HUES6 (cell line): ENCODE data around the gene NUDT3.

Experiments used
- H3K27ac ChIP-seq: 2 replicates; pipeline ENCODE4 v1.7.0; 2013; ENCODE audit warnings: low read depth, mild to moderate bottlenecking, low read length, inconsistent platforms
- H3K27me3 ChIP-seq: 2 replicates; pipeline ENCODE4 v1.6.1; 2013; ENCODE audit warnings: low read length; ENCODE audit not compliant: control insufficient read depth, insufficient read depth
- H3K36me3 ChIP-seq: 2 replicates; pipeline ENCODE4 v1.6.1; 2013; ENCODE audit warnings: low read length; ENCODE audit not compliant: control insufficient read depth, insufficient read depth
- H3K4me1 ChIP-seq: 2 replicates; pipeline ENCODE4 v1.6.1; 2013; ENCODE audit warnings: low read length; ENCODE audit not compliant: control insufficient read depth, insufficient read depth
- H3K4me3 ChIP-seq: 2 replicates; pipeline ENCODE4 v1.5.1; 2013; ENCODE audit warnings: low read depth, low read length
- H3K9ac ChIP-seq: one replicate; pipeline ENCODE4 v1.6.1; 2013; ENCODE audit warnings: mild to moderate bottlenecking, low read length
- H3K9me3 ChIP-seq: 2 replicates; pipeline ENCODE4 v1.6.1; 2013; ENCODE audit warnings: low read depth, low read length; ENCODE audit not compliant: control insufficient read depth, insufficient read depth

Gene NUDT3

DNA sequence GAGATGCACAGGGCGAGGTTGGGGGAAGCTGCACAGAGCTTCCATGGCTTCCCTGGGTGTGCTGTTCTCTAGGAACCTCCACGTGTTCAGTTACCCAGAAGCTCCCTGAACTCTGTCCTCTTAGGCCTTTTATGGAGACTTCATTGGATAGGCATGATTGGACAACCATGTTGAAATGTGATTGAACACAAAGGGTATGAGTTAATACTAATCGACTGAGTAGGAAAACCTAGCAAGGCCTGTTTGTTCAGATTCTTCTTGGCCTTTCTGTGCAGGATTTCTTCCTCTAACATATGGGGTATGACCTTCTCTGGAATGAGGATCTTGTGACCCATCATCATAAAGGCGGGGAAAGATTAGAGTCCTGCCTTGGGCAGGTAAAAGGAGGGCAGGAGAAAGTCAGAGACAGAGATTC, 73.0 kb downstream of the NUDT3 start:
- H3K4me1 ChIP-seq = peaks cover 22% of the 10 kb centered on the region
- H3K36me3 ChIP-seq = peaks cover 4% of the 10 kb centered on the region; the same call in 1 of the 2 replicates
- H3K9ac ChIP-seq = no peak overlapping the region
- H3K9me3 ChIP-seq = no peaks in the 10 kb centered on the region
- no peak overlapping the region for H3K27ac ChIP-seq
- no peak overlapping the region for H3K4me3 ChIP-seq
- no peaks in the 10 kb centered on the region for H3K27me3 ChIP-seq

DNA sequence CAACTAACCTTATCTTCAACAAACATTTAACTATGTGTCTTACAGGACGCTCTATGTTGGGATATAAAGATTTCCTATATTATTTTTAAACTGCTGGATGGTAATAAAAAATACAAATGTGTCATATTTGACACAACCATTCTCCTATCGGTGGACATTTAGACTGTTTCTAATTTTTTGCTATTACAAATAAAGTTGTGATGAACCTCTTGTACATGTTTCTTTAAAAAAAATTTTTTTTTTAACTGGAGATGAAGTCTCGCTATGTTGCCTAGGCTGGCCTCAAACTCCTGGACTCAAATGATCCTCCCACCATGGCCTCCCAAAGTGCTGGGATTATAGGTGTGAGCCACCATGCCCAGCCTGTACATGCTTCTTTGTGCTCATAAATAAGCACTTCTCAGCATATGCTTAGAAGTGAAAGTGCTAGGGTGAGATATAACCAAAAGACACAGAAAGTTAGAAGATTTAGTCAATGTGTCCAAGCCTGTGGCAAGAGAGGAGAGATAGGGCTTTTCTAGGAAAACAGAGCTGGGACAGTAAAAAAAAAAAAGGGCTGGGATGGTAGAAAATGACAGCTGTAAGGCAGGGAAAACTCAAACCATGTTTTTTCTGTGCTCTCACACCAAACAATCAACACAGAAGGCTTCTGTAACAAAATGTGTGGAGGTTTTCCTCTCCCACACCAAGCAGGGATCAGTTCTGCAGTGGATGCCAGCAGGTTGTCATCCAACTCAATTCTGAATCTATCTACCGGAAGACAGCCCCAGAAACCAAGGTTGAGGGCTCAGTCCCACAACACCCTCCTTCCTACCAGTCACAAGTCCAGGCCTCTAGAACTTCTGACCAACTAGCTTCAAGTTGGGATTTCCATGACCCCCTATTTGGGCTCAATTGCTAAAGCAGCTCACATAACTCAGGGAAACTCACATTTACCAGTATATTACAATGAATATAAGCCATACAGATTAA, 73.7 kb downstream of the NUDT3 start:
- peaks cover 22% of the 10 kb centered on the region for H3K4me1 ChIP-seq
- no peak overlapping the region for H3K27ac ChIP-seq
- no peak overlapping the region for H3K9ac ChIP-seq
- H3K9me3 ChIP-seq = no peaks in the 10 kb centered on the region
- H3K27me3 ChIP-seq = no peaks in the 10 kb centered on the region
- no peak overlapping the region for H3K4me3 ChIP-seq
- peaks cover 4% of the 10 kb centered on the region; the same call in 1 of the 2 replicates for H3K36me3 ChIP-seq

DNA sequence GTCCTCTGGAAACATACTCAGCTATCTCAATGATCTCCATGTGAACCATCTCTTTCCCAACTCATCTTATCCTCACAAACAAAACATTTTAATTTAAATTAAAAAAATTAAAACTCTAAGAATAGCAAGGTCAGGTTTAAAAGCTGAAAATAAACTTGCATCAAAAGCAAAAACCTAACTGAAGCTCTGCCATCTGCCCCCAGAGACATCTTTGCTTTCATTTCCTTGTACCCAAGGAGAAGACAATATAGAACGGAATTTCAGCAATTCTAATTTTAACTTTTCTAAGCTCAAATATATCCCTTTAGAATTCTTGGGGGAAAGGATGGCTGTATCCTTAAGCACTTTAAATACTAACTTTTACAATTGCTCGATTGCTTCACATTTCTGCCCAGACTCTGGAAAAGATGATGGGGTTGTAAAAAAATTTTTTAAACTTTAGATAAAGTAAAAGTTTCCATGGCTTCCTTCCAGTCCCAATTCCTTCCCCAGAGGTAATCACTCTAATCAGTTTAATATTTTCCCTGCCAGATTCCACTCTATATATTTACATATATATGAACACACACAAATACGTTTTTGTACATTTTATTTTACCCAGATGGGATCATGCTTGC, 74.5 kb downstream of the NUDT3 start:
- peaks cover 3% of the 10 kb centered on the region; the same call in 1 of the 2 replicates for H3K36me3 ChIP-seq
- no peaks in the 10 kb centered on the region for H3K9me3 ChIP-seq
- H3K4me1 ChIP-seq = peaks cover 22% of the 10 kb centered on the region
- no peaks in the 10 kb centered on the region for H3K27me3 ChIP-seq
- H3K9ac ChIP-seq = no peak overlapping the region
- no peak overlapping the region for H3K27ac ChIP-seq
- H3K4me3 ChIP-seq = no peak overlapping the region

DNA sequence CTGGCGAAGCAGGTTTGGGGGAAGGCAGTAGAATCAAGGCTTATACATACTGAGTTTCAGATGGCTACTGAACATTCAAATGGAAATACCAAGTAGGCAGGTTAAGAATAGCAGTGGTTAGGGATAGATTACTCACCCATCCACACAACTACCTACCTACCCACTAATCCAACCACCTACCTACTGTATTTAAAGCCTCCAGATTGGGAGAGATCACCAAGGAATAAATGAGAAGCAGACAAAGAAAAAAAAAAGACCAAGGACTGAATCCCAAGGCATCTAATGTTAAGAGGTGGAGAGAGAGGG, 75.3 kb downstream of the NUDT3 start:
- no peak overlapping the region for H3K9ac ChIP-seq
- no peaks in the 10 kb centered on the region for H3K9me3 ChIP-seq
- H3K36me3 ChIP-seq = no peaks in the 10 kb centered on the region
- peaks cover 22% of the 10 kb centered on the region for H3K4me1 ChIP-seq
- H3K27ac ChIP-seq = no peak overlapping the region
- H3K4me3 ChIP-seq = no peak overlapping the region; the same call in 1 of the 2 replicates
- H3K27me3 ChIP-seq = no peaks in the 10 kb centered on the region

DNA sequence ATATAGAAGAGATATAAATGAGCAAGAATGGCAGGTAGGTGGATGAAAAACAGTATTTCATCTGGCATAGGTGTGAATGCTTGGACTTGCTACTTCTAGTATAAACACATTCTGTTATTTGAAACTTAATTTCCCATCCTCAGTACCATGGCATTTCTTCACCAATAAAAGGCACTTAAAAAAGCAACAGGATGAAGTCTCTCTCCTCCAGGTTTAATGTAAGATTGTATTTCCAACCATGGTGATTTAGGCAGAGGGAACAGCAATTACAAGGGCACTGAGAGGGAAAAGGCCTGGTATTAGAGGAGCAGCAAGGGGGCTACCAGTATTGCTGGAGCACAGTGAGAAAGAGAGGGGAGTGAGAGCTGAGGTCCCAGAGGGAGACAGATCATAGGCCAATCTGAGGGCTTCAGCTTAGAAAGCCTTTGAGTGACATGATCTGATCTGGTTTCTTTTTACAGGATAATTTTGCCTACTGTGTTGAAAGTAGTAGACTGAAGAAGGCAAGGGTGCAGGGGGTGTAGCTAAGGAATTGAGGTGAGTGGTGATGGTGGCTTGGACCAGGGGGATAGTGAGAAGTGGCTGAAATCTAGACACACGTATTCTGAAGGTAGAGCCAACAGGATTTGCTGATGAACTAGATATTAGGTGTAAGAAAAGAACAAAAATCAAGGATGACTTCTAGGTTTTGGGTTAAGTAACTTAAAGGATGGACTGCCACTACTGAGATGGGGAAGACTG, 75.9 kb downstream of the NUDT3 start:
- H3K36me3 ChIP-seq = no peaks in the 10 kb centered on the region
- H3K27ac ChIP-seq = no peak overlapping the region
- no peak overlapping the region for H3K9ac ChIP-seq
- no peak overlapping the region for H3K4me3 ChIP-seq
- H3K27me3 ChIP-seq = no peaks in the 10 kb centered on the region
- peaks cover 22% of the 10 kb centered on the region for H3K4me1 ChIP-seq
- no peaks in the 10 kb centered on the region for H3K9me3 ChIP-seq

DNA sequence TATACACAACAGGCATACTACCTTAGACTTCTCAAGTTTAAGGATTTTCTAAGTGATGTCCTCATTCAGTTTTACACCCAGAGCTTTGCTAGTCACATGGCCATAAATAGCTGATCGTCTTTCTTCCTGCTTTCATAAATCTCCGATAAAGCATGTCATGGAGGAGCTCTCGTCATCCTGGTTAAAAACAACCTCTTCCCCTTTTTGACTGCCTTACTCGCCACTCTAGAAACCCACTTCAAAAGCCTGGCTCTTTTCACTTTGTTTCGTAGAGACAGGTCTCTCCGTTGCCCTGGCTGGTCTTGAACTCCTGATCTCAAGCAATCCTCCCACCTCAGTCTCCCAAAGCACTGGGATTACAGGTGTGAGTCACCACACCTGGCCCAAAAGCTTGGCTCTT, 76.7 kb downstream of the NUDT3 start:
- Histone ChIP-seq H3K4me3 (no peak overlapping the region), H3K27me3 (no peaks in the 10 kb centered on the region), H3K9me3 (no peaks in the 10 kb centered on the region), H3K4me1 (peaks cover 22% of the 10 kb centered on the region), H3K36me3 (no peaks in the 10 kb centered on the region), H3K27ac (no peak overlapping the region), H3K9ac (no peak overlapping the region)

DNA sequence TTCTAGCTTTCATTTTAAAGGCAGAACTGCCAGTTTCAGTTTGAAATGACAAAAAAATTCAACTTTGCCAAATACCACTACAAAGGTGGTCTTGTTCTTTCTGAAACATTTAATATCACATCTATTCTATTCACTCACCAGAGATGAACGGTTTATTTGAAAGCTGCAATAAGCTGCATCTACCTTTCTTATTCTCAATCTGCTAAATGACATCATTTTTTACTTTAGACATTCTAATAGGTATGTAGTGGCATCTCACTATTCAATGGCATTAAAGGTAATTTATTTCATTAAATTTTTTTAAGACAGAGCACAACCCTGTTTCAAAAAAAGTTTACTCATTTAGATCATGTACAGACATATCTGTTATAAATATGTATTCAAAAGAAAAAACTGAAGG, 77.2 kb downstream of the NUDT3 start:
- H3K27ac ChIP-seq = no peak overlapping the region
- no peak overlapping the region for H3K9ac ChIP-seq
- peaks cover 22% of the 10 kb centered on the region for H3K4me1 ChIP-seq
- H3K27me3 ChIP-seq = no peaks in the 10 kb centered on the region
- H3K9me3 ChIP-seq = no peaks in the 10 kb centered on the region
- no peak overlapping the region for H3K4me3 ChIP-seq
- no peaks in the 10 kb centered on the region for H3K36me3 ChIP-seq

DNA sequence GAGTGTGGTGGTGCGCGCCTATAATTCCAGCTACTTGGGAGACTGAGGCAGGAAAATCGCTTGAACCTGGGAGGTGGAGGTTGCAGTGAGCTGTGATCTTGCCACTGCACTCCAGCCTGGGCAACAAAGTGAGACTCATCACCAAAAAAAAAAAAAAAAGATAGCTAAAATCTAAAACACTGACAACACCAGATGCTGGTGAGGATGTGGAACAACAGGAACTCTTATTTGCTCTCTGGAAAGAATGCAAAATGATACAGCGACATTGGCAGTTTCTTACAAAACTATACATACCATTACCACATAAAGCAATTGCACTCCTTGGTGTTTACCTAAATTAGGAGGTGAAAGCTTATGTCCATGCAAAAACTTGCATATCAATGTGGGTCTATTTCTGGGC, 80.2 kb downstream of the NUDT3 start:
- no peaks in the 10 kb centered on the region for H3K36me3 ChIP-seq
- H3K27ac ChIP-seq = no peak overlapping the region
- H3K27me3 ChIP-seq = no peaks in the 10 kb centered on the region
- no peak overlapping the region for H3K4me3 ChIP-seq
- H3K9ac ChIP-seq = no peak overlapping the region
- peaks cover 12% of the 10 kb centered on the region for H3K4me1 ChIP-seq
- H3K9me3 ChIP-seq = no peaks in the 10 kb centered on the region

DNA sequence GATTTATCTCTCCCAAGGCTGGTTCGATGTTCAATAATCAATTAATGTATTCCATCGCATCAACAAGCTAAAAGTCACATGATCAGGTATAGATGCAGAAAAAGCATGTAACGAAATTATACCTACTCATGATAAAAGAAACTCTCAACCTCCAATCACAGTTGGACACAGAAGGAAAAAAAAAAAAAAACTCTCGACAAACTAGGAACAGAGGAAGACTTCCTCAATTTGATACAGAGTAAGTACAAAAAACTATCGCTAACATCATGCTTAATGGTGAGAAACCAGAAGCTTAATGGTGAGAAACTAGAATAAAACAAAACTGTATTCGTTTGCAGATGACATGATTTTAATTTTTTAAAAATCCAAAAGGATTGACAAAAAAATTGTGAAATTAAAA, 81.7 kb downstream of the NUDT3 start:
- Histone ChIP-seq H3K9ac (no peak overlapping the region), H3K4me1 (no peaks in the 10 kb centered on the region), H3K9me3 (no peaks in the 10 kb centered on the region), H3K36me3 (no peaks in the 10 kb centered on the region), H3K27ac (no peak overlapping the region), H3K27me3 (no peaks in the 10 kb centered on the region), H3K4me3 (no peak overlapping the region)

DNA sequence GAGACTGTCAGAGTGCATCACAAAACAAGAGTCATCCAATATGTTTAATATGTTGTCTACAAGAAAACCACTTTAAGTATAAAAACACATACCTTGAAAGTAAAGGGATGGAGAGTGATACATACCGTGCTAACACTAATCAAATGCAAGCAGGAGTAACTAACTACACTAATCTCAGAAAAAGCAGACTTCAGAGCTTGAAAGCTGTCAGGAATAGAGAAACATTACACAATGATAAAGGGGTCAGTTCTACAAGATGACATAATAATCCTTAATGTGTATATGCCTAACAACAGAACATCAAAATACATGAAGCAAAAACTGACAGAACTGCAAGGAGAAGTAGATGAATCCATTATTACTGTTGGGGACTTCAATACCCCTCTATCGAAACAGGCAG, 84.0 kb downstream of the NUDT3 start:
- Histone ChIP-seq H3K27ac (no peak overlapping the region), H3K4me3 (no peak overlapping the region), H3K9ac (no peak overlapping the region), H3K4me1 (no peaks in the 10 kb centered on the region), H3K9me3 (no peaks in the 10 kb centered on the region), H3K27me3 (no peaks in the 10 kb centered on the region), H3K36me3 (no peaks in the 10 kb centered on the region)
